Suprapubic skin (tissue), 3 donors: ENCODE results near the gene CDC42SE2.

Experiments used
- CTCF ChIP-seq, 2 donors: fragments of 200-600 bp in 1 of 2; fragments of 450-650 bp in 1 of 2; sonication (generic) in 1 of 2; IDR thresholded peaks; one replicate each; pipeline ENCODE4 v1.5.1; 2016 to 2019; ENCODE audit warnings: antibody characterized with exemption in 2 of 2, mild to moderate bottlenecking in 1 of 2, moderate library complexity in 1 of 2
- POLR2AphosphoS5 ChIP-seq, 3 donors: sonication (generic); formaldehyde crosslinking; IDR thresholded peaks; one replicate each; pipeline ENCODE4 v1.6.1; 2017; ENCODE audit warnings: antibody characterized with exemption in 3 of 3

DNA sequence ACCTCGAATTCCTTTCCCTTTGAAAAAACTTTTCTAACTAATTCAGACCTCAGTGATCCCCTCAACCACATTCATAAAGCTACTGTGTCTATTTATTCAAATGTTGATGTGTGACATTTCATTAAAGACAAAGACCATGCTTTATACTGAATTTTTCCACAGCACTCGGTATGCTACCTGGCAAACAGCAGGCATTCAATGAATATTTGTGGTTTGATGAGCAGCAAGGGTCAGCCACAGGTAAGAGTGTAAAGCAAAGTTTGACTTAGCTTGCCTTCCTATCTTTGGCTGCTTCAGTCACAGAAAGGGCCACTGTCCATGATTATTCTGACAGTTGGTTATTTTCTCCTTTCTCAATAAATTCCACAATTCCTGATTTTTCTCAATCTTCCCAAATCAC, 5.1 kb upstream of the CDC42SE2 start:
- TF ChIP-seq CTCF (IDR thresholded peaks at IDR 0.05) (no peak), POLR2AphosphoS5 (IDR thresholded peaks at IDR 0.05) (no peak)
